ENCODE data around the gene PTPRD.
A peak's percentile ranks its signal among the peaks of the same experiment; 100 is the strongest.

Gene PTPRD

DNA sequence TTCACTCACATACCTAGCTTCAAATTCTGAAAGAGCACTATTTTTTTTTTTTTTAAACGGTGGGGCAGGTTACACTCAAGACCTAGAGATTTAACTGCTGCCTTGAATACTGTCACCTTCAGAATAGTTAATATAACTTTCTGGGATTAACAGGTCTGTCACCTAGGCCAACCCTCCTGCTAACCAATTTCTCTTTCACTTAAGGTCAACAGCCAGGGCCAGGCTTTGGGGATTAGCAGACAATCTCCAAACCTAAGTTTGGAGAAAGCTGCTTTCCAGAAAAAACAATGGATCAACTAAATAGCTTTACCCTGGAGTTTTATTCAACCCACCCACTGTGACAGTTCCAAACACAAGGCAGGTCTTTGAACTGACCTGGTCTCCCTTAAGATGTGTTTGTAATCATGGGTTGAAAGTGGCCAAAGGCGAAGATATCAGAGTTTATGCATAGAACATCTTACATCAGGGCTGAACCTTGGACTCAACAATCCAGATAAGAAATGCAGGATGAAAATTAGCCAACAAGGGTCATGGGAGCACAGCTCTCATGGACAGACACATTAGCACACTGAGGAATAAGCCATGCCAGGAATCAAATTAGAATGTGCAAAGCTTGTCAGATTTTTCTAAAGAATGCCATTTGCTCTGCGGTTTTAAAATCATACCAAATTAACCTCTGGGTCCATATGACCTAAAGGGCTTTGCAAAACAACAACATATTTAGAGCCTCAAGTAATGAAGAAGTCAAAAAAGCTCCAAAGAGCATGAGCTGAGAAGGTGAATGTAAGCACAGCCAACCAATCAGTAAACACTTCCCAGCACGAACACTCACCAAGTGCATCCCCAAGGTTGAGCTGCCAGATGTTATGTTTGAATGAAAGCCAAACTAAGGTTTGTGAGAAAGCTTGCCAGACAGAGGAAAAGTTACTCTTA is 2274.7 kb downstream of the PTPRD start:
- peak; percentile 63 for DNase-seq

DNA sequence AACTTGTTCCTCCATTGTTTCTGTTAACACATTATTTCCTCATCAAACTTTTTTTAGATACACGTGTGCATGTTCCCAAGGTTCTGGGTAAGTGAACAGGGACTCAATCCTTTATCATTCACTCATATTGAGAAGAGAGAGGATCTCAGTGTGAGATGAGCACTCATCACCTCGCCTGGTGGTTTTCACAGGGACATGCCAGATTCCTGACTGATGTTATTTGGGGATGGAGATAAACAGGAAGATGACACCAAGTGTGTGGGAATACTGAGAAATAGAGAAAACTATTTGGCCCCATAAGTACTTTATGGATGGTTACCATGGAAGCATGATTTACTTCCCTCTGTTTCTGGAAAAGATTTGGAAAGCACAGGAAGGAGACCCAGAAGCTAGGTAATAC is 2279.9 kb downstream of the PTPRD start:
- DNase-seq, result no peak

DNA sequence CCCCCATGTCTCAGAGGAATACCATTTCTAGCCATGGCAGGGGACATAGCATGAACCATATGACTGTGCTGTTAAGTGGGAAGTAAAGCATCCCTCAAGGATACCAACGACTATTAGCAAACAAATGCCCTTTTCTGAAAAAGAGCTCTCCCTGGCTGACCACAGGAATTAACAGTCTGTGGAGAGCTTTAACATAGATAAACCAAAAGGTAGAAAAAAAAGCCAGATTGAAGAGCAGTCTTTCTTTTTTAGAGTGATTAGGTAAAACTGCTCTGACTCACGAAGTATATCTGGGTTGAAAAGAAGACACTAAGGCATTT is 2280.5 kb downstream of the PTPRD start:
- no peak for DNase-seq

DNA sequence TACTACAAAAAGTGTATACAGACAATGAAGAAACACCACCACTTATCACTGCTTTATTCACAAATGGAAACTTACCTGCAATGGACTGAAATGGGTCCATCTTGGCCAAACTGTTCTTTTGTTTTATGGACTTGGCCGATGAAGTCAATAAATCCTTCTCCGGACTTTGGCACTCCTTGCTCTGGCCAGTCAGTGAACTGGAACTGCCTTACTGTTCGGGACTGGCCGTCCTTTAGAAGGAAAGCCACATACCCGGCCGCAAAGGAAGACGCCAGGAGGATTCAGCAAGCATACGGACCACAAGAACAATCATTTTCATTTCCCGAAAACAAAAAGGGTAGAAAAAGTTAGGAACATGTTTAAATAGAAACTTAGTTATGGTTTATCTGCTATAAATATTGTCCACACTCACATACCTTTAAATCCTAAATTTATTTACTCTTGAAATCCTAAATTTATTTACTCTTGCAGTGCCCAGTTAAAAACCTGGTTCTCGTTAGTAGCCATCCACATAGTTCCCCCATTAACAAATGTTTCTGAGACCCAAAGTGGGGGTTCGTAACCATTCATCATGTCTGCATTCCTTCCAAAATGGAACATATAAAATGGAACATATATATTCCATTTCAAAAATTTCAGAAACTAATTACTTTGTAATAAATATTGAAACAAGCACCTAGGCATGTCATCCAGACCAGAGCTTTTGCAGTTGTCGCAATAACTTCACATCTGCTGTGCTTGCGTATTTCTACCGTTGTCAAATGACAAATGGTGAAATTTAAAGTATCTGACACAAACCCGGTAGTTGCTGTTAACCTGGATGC is 2281.1 kb downstream of the PTPRD start:
- no peak for DNase-seq

DNA sequence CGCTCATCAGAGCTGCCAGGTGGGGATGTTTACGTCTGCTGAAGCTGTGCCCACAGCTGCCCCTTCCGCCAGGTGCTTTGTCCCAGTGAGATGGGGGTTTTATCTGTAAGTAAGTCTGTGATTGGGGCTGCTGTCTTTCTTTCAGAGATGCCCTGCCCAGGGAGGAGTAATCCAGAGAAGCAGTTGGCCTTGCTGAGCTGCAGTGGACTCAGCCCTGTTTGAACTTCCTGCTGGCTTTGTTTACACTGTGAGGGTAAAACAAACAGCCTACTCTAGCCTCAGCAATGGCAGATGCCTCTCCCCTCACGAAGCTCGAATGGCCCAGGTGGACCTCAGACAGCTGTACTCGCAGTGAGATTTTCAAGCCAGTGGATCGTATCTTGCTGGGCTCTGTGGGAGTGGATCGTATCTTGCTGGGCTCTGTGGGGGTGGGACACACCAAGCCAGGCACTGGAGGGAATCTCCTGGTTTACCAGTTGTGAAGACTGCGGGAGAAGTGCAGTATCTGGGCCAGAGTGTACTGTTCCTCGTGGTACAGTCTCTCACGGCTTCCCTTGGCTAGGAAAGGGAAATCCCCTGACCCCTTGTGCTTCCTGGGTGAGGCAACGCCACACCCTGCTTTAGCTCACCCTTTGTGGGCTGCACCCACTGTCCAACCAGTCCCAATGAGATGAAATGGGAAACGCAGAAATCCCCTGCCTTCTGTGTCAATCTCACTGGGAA is 2283.1 kb downstream of the PTPRD start:
- DNase-seq, result no peak

DNA sequence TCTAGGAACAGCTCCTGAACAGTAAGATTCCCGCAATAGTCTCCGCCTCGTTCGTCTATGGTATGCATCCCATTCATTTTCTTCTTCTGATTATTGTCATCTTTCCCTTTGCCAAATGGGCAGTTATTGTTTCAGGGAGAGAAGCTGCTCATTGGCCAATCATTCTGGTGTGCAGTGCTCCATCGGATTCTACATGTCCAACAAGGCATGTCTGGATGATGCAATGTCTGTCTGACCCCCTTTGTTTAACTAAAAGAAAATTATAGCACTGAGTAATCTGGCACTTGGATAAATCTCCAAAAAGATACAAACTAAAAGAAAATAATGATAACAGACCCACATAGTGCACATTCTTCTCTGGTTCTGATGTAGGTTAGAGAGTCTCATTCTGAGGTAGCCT is 2297.6 kb downstream of the PTPRD start:
- no peak for DNase-seq

DNA sequence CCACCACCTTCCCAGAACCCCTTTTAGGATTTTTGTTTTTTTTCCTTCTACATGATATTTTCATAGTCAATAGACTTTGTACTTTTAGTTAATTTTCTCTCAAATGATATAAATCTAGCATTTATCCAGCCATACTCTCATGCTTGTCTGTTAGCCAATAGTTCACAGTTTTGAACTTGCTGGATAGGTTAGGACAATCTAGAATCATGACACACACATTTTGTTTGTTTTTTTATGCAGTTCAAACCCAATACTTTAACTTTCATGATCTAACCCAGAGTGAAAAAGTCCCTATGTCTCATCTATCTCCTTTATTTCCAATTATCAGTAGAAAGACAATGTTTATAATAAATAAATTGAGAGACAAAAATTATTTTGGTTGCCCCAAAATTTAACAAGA is 2303.5 kb downstream of the PTPRD start:
- DNase-seq, result no peak

DNA sequence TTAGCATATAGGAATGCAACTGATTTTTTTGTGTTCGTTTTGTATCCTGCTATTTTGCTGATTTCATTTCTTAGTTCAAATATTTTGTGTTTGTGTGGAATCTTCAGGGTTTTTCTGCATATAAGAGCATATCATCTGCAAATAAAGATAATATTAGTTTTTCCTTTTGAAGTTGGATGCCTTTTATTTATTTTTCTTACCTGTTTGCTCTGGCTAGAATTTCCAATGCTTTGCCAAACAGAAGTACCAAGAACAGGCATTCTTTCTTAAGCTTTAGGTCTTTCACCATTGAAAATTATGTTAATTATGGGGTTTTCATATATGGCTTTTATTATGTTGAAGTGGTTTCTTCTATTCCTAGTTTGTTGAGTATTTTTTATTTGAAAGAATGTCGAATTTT is 2308.1 kb downstream of the PTPRD start:
- DNase-seq, result no peak

DNA sequence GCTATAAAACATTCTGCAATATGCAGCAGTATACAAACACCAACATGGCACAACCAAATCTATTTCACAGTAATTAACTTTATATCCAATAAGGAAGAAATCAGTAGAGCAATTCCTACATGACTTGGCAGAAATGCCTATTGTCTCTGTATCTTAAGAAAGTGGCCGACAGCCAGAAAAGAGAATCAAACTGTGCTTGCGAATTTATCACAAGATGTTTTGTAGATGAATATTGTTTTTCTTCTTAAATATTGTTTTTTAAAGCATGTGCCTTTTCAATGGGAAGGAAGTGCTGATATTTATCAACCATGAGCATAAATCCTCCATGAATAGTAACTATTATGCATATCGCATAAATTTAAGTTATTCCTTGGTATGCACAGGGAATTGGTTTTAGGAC is 2311.5 kb downstream of the PTPRD start:
- no peak for DNase-seq

DNA sequence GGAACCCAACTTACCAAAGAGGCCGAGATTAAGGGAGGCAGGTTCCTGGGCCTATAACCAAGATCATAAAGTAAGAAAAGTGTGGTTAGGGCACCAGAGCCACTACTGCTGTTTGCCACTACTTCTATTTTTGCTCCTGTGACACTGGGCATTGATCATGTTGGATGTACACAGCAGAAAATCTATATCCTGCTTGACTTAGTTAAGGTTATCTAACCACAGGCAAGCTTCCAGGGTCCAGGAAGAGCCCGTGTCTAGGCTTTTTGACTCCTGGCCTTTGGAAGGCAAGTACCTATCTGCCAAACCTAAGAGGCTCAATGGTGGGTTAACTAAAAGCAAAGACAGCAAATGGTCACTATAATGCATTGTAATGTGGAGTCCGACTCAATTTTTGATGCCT is 2315.8 kb downstream of the PTPRD start:
- DNase-seq, result no peak

DNA sequence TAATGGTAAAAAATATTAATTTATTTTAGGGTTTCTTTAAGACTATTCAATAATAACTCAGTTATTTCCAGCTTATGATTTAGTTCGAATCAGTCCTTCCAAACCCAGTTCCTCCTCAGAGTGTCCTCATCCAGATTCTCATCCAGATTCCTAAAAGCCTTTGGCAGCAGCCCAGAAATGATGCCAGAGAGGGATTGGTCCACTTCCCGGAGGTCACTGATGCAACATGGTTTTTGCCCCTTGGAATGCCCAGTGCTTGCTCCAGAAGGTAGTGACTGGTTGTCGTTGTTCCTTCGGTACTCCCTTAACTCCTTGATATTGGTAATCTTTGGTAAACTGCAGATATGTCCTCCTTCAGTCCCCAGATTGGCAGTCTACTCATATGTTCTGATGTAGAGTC is 2320.1 kb downstream of the PTPRD start:
- no peak for DNase-seq

DNA sequence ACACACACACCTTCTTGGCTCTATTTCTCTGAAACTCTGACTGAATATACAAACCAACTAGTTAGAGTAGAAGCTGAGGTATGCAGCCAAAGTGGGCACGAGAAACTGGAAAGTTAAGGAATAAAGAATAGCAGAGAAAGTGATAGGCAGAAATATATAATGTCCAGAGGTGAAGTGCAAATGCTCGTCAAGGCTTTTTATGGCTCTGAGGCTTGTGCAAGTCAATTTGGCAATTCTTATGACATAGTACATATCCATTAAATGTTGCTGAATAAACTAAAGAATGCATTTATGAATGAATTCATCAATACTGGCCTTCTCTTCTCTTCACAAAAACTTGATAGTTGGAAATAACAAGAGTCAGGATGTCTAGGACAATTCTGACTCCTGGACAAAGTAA is 2323.1 kb downstream of the PTPRD start:
- DNase-seq, result no peak

DNA sequence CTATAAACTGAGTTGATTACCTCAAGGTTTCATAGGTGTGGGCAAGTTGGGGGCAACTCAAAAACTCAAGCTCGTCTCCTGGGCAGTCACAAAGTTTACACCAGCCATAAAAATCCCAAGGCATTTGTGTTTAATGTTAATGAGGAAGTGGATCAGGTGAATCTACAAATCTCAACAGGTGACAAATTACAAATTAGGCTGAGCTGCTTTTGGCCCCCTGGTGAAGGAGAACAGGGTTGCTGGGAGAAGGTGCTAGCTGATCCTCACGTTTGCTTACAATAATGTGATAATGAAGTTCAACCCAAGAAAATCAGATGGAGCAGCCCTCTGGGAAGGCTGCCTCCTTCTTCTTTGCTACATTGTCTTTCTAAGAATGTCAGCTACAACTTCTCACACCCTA is 2324.8 kb downstream of the PTPRD start:
- no peak for DNase-seq

DNA sequence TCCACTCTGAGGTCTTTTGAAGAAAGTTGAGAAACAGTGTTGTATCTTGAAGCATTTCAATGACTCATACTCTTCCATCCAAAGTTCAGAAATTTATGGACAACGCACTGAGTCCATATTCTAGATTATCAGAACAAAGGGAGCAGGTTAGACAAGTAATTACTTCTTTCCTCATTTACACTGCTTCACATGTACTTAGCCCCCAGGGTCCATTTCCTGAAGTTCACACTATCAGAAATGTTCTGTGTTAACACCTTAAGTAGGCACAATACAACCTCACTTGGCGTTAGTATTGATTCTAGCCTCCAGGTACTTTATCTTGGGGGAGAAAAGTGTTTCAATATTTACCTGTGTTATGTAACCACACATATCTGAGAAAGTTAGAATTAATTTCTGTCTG is 2325.3 kb downstream of the PTPRD start:
- DNase-seq, result no peak

DNA sequence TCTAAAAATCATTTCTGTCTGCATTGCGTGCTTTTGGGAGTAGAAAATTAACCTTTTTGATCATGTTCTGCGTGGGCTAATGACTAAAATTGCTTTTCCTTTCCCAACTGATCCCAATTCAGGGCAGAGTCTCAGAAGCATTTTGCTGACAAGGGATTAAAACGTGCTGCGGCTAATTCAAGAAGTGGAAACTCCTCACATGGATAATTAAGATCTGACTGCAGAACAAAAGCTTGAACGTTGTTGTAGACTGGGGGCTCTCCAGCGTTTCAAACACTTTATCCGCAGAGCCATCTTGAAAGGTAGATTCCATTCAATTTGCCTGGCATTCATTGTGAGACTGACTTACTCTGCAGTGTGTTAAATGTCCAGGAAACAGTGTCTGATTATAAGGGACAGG is 2327.9 kb downstream of the PTPRD start:
- DNase-seq, result no peak

DNA sequence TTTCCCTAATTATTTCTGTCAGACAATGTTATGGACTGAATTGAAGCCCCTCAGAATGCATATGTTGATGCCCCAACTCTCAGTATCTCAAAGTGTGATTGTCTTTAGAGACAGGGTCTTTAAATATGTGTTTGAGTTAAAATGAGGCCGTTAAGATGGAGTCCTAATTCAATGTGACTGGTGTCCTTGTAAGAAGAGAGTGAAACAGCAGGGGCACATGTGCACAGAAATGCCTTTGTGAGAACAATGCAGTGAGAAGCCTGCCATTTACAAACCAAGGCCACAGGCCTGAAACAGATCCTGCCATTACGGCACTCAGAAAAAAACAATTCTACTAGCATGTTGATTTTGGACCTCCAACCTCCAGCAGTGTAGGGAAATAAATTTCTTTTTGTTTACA is 2330.3 kb downstream of the PTPRD start:
- DNase-seq, result no peak

DNA sequence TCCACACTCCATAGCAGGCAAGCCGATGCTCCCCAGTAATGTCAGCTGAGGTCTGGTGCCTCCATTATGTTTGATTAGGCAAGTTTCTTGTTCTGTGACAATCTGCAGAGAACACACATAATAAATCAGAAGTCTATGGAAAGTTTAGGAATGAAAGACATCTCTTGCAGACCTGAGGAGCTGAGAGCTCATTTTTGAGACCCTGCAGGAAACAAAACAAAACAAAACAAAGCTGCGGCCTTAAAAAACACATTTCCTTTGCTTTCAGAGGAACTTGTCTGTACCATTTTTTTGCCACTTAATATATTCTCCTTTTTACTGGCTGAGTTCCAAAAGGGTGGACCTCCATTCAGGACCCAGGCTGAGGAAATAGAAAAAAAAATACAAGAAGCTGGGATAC is 2332.0 kb downstream of the PTPRD start:
- no peak for DNase-seq

DNA sequence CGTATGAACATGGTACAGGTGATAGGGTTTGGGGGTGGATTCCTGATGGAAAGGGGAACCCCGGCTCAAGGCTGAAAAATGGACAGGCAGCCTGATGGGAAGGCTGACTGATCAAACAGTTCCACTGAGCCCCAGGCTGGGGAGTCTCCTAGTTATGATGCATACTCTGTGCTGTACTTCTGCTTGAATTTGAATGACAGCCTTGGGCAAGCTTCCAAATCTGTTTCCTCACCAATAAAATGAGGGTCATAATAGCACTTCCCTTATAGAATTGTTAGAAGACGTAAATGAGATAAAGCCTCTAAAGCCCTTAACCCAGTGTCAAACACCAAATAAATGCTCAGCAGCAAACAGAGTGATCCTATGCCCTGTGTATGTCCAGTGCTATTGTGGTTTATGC is 2334.8 kb downstream of the PTPRD start:
- DNase-seq, result no peak

DNA sequence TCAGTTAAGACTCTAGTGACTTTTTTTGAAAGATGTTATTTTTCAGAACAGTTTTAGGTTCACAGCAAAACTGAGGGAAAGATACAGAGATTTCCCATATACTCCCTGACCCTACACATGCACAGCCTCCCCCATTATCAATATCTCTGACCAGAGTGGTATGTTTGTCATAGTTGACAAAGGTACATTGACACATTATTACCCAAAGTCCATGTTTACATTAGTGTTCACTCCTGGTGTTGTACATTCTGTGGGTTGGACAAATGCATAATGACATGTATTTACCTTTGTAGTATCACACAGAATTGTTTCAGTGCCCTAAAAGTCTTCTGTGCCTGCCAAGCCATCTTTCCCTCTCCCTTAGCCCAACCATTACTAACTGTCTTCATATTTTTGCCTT is 2342.6 kb downstream of the PTPRD start:
- DNase-seq, result no peak

DNA sequence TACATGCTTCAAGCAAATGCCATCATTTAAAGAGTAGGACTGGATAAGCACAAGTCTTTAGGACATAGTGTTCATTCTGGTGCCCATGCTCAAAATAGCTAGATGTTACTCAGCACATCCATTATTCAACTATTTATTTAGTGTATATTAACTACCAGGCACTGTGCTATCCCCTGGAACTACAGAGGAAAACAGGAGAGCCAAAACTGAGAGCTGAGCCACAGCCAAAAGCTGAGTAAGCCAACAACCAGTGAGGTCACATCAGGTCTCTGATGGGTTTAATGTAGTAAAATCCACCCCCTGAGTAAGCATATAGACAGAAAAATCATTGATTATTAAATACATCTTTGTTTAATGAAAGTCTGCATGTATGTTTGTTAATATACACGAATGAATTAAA is 2343.9 kb downstream of the PTPRD start:
- no peak for DNase-seq

DNA sequence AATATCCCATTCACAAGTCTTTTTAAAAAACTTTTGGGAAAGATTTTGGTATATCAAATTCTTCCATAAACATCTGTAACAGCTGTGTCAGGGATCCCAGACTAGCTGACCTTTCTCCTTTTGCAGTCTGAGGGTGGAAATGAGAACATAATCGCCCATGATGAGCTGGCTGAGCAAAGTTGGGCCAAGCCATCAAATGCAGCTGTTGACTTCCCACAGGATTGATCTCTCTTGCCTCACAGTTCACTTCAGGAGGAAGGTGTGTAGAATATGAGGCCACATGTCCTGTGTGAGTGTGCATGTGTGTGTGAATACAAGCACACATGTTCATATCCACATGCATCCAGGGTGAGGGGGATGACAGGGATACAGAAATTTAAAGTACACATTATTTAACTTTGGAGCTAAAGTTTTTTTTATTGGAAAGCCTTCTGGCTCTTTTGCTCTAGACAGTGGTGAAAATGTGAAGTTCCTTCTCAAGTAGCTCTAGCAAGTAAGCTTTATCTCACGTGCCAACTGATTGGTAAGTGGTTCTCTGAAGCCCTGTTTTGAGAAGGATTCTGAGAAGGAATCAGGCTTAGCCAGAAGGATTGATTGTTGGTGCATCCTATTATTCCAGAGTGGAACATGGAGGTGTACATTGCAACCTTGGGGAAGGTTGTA is 2344.5 kb downstream of the PTPRD start:
- no peak for DNase-seq

DNA sequence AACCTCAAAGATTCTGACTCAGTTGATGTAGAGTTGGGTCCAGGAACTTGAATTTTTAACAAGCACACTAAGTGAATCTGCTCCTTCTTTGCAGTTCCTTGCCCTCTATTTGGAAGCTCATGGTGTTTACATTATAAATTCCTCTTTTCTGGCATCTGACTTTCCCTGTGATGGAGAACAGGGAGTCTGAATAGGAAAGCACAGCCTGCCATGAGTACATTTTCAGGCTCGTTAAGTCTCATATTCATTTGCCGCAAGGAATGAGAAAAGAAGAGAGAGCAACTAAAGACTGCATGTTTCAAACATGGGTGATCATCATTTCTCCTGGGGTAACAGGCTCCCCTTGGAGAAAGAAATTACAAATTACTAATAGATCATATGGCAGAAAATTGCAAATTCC is 2345.2 kb downstream of the PTPRD start:
- no peak for DNase-seq

DNA sequence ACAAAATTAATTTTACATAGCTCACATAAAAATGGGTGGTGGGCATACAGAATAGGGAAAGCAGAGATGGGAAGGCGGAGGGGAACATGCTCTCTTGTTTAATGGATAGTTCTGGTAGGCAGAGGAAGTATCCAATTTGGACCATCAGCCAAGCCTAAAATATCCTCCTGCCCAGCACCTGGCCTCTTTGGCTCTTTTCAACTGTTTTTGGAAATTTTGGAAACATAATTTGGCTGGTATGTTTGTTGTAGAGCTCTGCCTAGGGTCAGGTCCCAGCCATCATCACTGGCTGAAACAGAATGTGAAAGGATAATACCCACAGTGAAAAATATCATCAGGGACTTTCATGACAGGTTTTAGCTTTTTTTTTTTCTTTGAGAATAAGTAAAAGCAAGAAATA is 2345.9 kb downstream of the PTPRD start:
- DNase-seq, result no peak

All from NCI-H446 treated with DMSO at 0.1 percent for 48 hours (cell line).